SK-N-SH treated with all-trans-retinoic acid at 6 μM for 48 hours (cell line): Measurements from ENCODE around the gene C2CD3.

Experiments used
- ARNTL ChIP-seq: fragments of 450-650 bp; formaldehyde crosslinking; IDR thresholded peaks from 2 replicates; pipeline ENCODE4 v1.5.0; 2020; ENCODE audit warnings: low read depth, mild to moderate bottlenecking, moderate library complexity, borderline replicate concordance
- CREB5 ChIP-seq: fragments of 250-450 bp; sonication (Bioruptor Pico); IDR thresholded peaks from 2 replicates; pipeline ENCODE4 v1.5.1; 2020; ENCODE audit warnings: low read depth, mild to moderate bottlenecking, moderate library complexity
- CSDC2 ChIP-seq: fragments of 250-450 bp; sonication (Bioruptor Pico); IDR thresholded peaks from 2 replicates; pipeline ENCODE4 v1.5.0; 2020; ENCODE audit warnings: mild to moderate bottlenecking, moderate library complexity
- CSRNP3 ChIP-seq: fragments of 250-450 bp; sonication (Bioruptor Pico); IDR thresholded peaks from 2 replicates; pipeline ENCODE4 v1.5.1; 2021; ENCODE audit warnings: mild to moderate bottlenecking, moderate library complexity
- ISL1 ChIP-seq: fragments of 250-450 bp; sonication (Bioruptor Pico); IDR thresholded peaks from 2 replicates; pipeline ENCODE4 v2.1.2; 2022; ENCODE audit warnings: mild to moderate bottlenecking, moderate library complexity
- PATZ1 ChIP-seq: fragments of 250-450 bp; sonication (Bioruptor Pico); IDR thresholded peaks from 2 replicates; pipeline ENCODE4 v1.8.0; 2020; ENCODE audit warnings: mild to moderate bottlenecking, moderate library complexity, borderline replicate concordance
- RARB ChIP-seq: fragments of 250-450 bp; sonication (Bioruptor Pico); IDR thresholded peaks from 2 replicates; pipeline ENCODE4 v1.8.0; 2021; ENCODE audit warnings: mild to moderate bottlenecking, moderate library complexity
- SNAI2 ChIP-seq: fragments of 250-450 bp; sonication (Bioruptor Pico); IDR thresholded peaks from 2 replicates; pipeline ENCODE4 v1.5.0; 2020; ENCODE audit warnings: mild to moderate bottlenecking, moderate library complexity
- TCF4 ChIP-seq: fragments of 250-450 bp; sonication (Bioruptor Pico); IDR thresholded peaks from 2 replicates; pipeline ENCODE4 v1.8.0; 2021; ENCODE audit warnings: mild to moderate bottlenecking, moderate library complexity, borderline replicate concordance
- TOX ChIP-seq: fragments of 250-450 bp; sonication (Bioruptor Pico); IDR thresholded peaks from 2 replicates; pipeline ENCODE4 v1.8.0; 2021; ENCODE audit warnings: mild to moderate bottlenecking, moderate library complexity, borderline replicate concordance
- ZC3H10 ChIP-seq: fragments of 250-450 bp; sonication (Bioruptor Pico); IDR thresholded peaks from 2 replicates; pipeline ENCODE4 v1.5.1; 2021; ENCODE audit warnings: mild to moderate bottlenecking, moderate library complexity
- ZFP3 ChIP-seq: fragments of 250-450 bp; sonication (Bioruptor Pico); IDR thresholded peaks from 2 replicates; pipeline ENCODE4 v1.5.0; 2020; ENCODE audit warnings: mild to moderate bottlenecking, moderate library complexity
- ZNF8 ChIP-seq: fragments of 450-650 bp; formaldehyde crosslinking; IDR thresholded peaks from 2 replicates; pipeline ENCODE4 v1.5.0; 2020; ENCODE audit warnings: mild to moderate bottlenecking, moderate library complexity

- TF ChIP-seq CREB5 (CRISPR knock-in tag) (no peak), ZFP3 (CRISPR knock-in tag) (no peak), CSDC2 (CRISPR knock-in tag) (no peak), ISL1 (CRISPR knock-in tag) (no peak), ZNF8 (no peak), CSRNP3 (CRISPR knock-in tag) (no peak), PATZ1 (no peak), TCF4 (CRISPR knock-in tag) (no peak), ARNTL (CRISPR knock-in tag) (no peak), ZC3H10 (CRISPR knock-in tag) (no peak), SNAI2 (CRISPR knock-in tag) (no peak), TOX (CRISPR knock-in tag) (no peak), RARB (CRISPR knock-in tag) (no peak)
These were observed 68.5 kb downstream of the C2CD3 start for GRCh38 chr11:74102321-74102720.
